GM19238 (cell line): ENCODE measurements around the gene PRKAR2B.
"Not testable (repeated sequence)": the region's sequence is repeated elsewhere in the genome, so short reads cannot be mapped to it uniquely, and the experiment has no call there.

ENCODE experiments used
- DNase-seq: peaks from one replicate; pipeline ENCODE4 v3.0.0; 2011; ENCODE audit warnings: low spot score; ENCODE audit not compliant: insufficient read length

PRKAR2B gene

GRCh38 chr7:107115762-107116540, 71.4 kb downstream of the PRKAR2B start:
- no peak for DNase-seq

- DNase-seq = no peak
Observed at GRCh38 chr7:107118109-107118900, 73.8 kb downstream of the PRKAR2B start.

- no peak for DNase-seq
Observed at GRCh38 chr7:107119376-107120105, 75.0 kb downstream of the PRKAR2B start.

GRCh38 chr7:107122486-107122911, 78.0 kb downstream of the PRKAR2B start:
- no peak for DNase-seq

GRCh38 chr7:107123392-107123791, 78.9 kb downstream of the PRKAR2B start:
- DNase-seq = no peak

GRCh38 chr7:107125475-107125874, 81.0 kb downstream of the PRKAR2B start:
- DNase-seq = no peak

- DNase-seq = no peak
Observed at GRCh38 chr7:107128217-107128616, 83.7 kb downstream of the PRKAR2B start.

GRCh38 chr7:107128748-107129147, 84.2 kb downstream of the PRKAR2B start:
- DNase-seq = no peak

- DNase-seq = no peak
Observed at GRCh38 chr7:107130487-107131220, 86.1 kb downstream of the PRKAR2B start.

GRCh38 chr7:107133396-107133795, 88.9 kb downstream of the PRKAR2B start:
- DNase-seq = no peak

GRCh38 chr7:107138696-107139420, 94.4 kb downstream of the PRKAR2B start:
- no peak for DNase-seq

- DNase-seq = not testable (repeated sequence)
Observed at GRCh38 chr7:107143875-107144274, 99.4 kb downstream of the PRKAR2B start.

- DNase-seq = no peak
Observed at GRCh38 chr7:107145067-107145838, 100.7 kb downstream of the PRKAR2B start.

- no peak for DNase-seq
Observed at GRCh38 chr7:107147464-107148393, 103.2 kb downstream of the PRKAR2B start.

- no peak for DNase-seq
Observed at GRCh38 chr7:107148721-107149120, 104.2 kb downstream of the PRKAR2B start.

- DNase-seq = no peak
Observed at GRCh38 chr7:107149863-107150262, 105.4 kb downstream of the PRKAR2B start.

GRCh38 chr7:107150375-107151073, 106.0 kb downstream of the PRKAR2B start:
- DNase-seq = no peak

GRCh38 chr7:107151538-107151937, 107.0 kb downstream of the PRKAR2B start:
- no peak for DNase-seq
